Psoas muscle (tissue), 8 donors: ENCODE results near the gene XPNPEP2. TPM values are rescaled to one million over a fixed set of nuclear protein-coding genes. Genes with fewer than 3 reads are reported as not detected.

ENCODE experiments used
- ATAC-seq, 4 donors: fragments of 200-7000 bp; cut with Tn5 transposase; one replicate each; pipeline ENCODE4 v1.9.1; 2020; ENCODE audit warnings: moderate library complexity in 3 of 4, mild to moderate bottlenecking in 2 of 4
- DNase-seq, 2 donors: peaks; one replicate each; pipeline ENCODE4 v3.0.0-alpha.2; 2020
- H3K27ac ChIP-seq: fragments of 200-600 bp; one replicate; pipeline ENCODE4 v1.8.0; 2022
- H3K27me3 ChIP-seq, 3 donors: fragments of 200-600 bp in 1 of 3; one replicate each; pipeline versions ENCODE4 v1.6.1 to v1.8.0; 2013 to 2022; ENCODE audit warnings: low read length in 2 of 3, mild to moderate bottlenecking in 2 of 3, moderate library complexity in 1 of 3; ENCODE audit not compliant: insufficient read depth in 3 of 3
- H3K36me3 ChIP-seq, 2 donors: fragments of 200-600 bp in 1 of 2; one replicate each; pipeline versions ENCODE4 v1.6.1 to v1.8.0; 2013 to 2022; ENCODE audit warnings: low read depth in 1 of 2, mild to moderate bottlenecking in 1 of 2, moderate library complexity in 1 of 2; ENCODE audit not compliant: insufficient read depth in 1 of 2
- H3K4me1 ChIP-seq: fragments of 200-600 bp; one replicate; pipeline ENCODE4 v1.8.0; 2022
- H3K4me3 ChIP-seq: fragments of 200-600 bp; one replicate; pipeline ENCODE4 v1.8.0; 2022; ENCODE audit warnings: mild to moderate bottlenecking
- H3K9me3 ChIP-seq: fragments of 200-600 bp; one replicate; pipeline ENCODE4 v1.8.0; 2022
- CTCF ChIP-seq: fragments of 200-600 bp; IDR thresholded peaks from one replicate; pipeline ENCODE4 v1.8.0; 2022; ENCODE audit warnings: antibody characterized with exemption
- WGBS, 3 donors: extraction: QIAGEN DNeasy Blood & Tissue Kit; methylation state at CpG; one replicate each; pipeline versions ENCODE4 v1.1.6 to v1.1.7; 2013; 5-methylcytosine and 5-hydroxymethylcytosine counted together
- intact Hi-C, 2 donors: fragments of 100-400 bp; cut with DNase I; formaldehyde crosslinking; loops; one replicate each; pipeline versions ENCODE4 v1.11.0 to v1.14.2; 2022
- polyA plus RNA-seq, 3 donors: library from polyadenylated mRNA; stranded (reverse); fragments of 200-250 nt; gene quantifications; one replicate each; pipeline ENCODE4 v1.2.3, GENCODE V29; 2013
- total RNA-seq, 4 donors: library from RNA; stranded (reverse); fragmentation: NEBNext Ultra II Directional in 2 of 4; extraction: Animal tissue kit (Norgen Biotek cat#: 25700) in 2 of 4; gene quantifications; one replicate each; pipeline versions ENCODE4 v1.2.1 to v1.2.4, GENCODE V29; 2021 to 2023
- donor health status: healthy with polysubstance abuse.
- donor health status: DM: no; HTN: no; CAD: no; lungs with moderate emphysema.
- donor health status: Bipolar disorder and iron deficiency.
- donor health status: healthy.
- donor health status: DM: yes; HTN: yes; CAD: no.
- donor health status: DM: no; HTN: no; CAD: no.
- donor health status: DM: no; HTN: no; CAD: no.
- donor health status: DM: yes; HTN: yes; CAD: no.

Gene XPNPEP2
- total and polyA plus RNA-seq, 7 donors = 0.25 to 0.97 (median 0.44) TPM

DNA sequence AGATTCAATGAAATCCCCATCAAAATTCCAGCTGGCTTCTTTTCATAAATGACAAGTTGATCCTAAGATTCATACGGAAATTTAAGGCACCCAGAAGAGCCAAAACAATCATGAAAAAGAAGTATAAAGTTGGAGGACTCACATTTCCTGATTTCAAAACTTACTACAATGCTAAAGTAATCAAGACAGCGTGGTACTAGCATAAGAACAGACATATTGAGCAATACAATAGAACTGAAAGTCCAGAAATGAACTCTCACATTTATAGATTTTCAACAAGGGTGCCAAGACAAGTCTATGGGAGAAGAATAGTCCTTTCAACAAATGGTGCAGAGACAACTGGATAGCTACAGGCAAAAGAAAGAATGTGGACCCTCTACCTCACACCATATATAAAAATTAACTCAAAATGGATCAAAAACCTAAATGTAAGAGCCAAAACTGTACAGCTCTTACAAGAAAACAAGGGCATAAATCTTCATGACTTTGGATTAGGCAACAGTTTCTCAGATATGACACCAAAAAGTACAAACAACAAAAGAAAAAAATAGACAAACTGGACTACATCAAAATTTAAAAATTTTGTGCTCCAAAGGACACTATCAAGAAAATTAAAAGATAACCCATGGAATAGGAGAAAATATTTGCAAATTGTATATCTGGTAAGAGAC, 69.5 kb downstream of the XPNPEP2 start:
- intact Hi-C loops = no loop called here

GRCh38 chrX:129808829-129809796, 70.3 kb downstream of the XPNPEP2 start:
- no peak for TF ChIP-seq CTCF
- H3K9me3 ChIP-seq = no peaks in the 10 kb centered on the region
- peaks cover 0 to 39% of the 10 kb centered on the region in 2 donors for H3K36me3 ChIP-seq
- intact Hi-C loops = no loop called here
- DNase-seq (no peak), ATAC-seq (no peak)
- H3K27ac ChIP-seq = no peak overlapping the region
- no peaks in the 10 kb centered on the region for H3K4me1 ChIP-seq
- H3K27me3 ChIP-seq = no peaks in the 10 kb centered on the region
- H3K4me3 ChIP-seq = no peak overlapping the region
- WGBS, 3 donors = 81 to 97% (median 96%) methylated on average over 7 of the region's 7 CpGs

More for the DNA sequence above, 69.5 kb downstream of the XPNPEP2 start:
- H3K4me3 ChIP-seq = no peak overlapping the region
- no peak for TF ChIP-seq CTCF
- H3K4me1 ChIP-seq = no peaks in the 10 kb centered on the region
- H3K27me3 ChIP-seq = no peaks in the 10 kb centered on the region
- H3K9me3 ChIP-seq = no peaks in the 10 kb centered on the region
- ATAC-seq = peak in 1 of 4 donors; percentile 55
- DNase-seq = no peak
- peaks cover 0 to 38% of the 10 kb centered on the region in 2 donors for H3K36me3 ChIP-seq
- WGBS, 3 donors = 43 to 66% (median 61%) methylated on average over 2 of the region's 2 CpGs
- H3K27ac ChIP-seq = no peak overlapping the region

DNA sequence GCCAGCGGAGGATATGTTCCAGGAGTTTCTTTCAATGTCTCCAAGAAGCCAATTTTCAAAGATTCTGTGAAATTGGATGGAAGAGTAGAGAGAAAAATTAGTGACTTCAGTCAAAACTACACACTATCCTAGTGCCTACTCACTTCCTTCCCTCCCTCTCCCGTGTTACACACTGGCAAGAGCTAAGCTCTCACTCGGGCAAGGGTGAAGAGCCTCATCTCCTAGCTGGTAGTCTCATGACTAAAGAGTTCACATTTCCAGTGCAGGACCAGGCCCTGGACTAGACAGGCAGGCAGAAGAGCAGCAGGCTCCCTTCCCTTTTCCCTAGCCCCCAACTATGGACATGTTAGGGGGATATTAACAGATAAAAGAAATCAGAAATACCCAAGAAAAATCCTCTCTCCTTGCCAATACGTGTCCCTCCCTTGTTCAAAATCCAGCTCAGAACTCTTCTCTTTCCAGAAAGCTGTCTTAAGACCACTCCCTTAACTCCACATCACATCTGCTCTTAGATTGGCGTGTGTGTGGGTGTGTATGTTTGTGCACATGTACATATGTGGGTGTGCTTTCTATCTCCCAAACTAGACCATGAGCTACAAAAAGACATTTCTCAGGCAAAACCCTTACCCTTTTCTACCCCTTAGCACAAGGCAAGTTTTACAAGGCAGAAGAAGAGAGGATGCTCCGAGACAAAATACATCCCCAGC, 75.0 kb downstream of the XPNPEP2 start:
- Histone ChIP-seq H3K9me3 (no peaks in the 10 kb centered on the region), H3K27ac (no peak overlapping the region), H3K4me3 (no peak overlapping the region), H3K4me1 (no peaks in the 10 kb centered on the region), H3K36me3 (peaks cover 0 to 24% of the 10 kb centered on the region in 2 donors), H3K27me3 (no peaks in the 10 kb centered on the region)
- 63 to 92% (median 91%) methylated on average over 6 of the region's 6 CpGs for WGBS, 3 donors
- intact Hi-C loops = no loop called here
- ATAC-seq (no peak), DNase-seq (no peak)
- no peak for TF ChIP-seq CTCF

DNA sequence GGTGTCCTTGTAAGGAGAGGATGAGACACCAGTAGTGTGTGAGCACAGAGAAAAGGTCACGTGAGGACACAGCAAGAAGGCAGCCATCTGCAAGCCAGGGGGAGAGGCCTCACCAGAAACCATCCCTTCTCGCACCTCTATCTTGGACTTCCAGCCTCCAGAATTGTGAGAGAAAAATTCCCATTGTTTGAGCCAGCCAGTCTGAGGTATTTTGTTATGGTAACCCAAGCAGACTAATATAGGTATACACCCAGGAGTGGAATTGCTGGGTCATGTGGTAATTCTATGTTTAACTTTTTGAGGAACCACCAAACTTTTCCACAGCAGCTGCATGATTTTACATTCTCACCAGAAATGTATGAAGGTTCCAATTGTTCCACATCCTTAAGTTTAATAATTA, 79.3 kb downstream of the XPNPEP2 start:
- DNase-seq (no peak), ATAC-seq (no peak)
- no peaks in the 10 kb centered on the region for H3K9me3 ChIP-seq
- TF ChIP-seq CTCF = no peak
- intact Hi-C loops = no loop called here
- H3K4me1 ChIP-seq = no peaks in the 10 kb centered on the region
- H3K4me3 ChIP-seq = no peak overlapping the region
- 83 to 96% (median 95%) methylated on average over 2 of the region's 2 CpGs for WGBS, 3 donors
- peaks cover 0 to 10% of the 10 kb centered on the region in 2 donors for H3K36me3 ChIP-seq
- no peak overlapping the region for H3K27ac ChIP-seq
- no peaks in the 10 kb centered on the region for H3K27me3 ChIP-seq

Other genes starting within 250 kb of the XPNPEP2 start
- 10 to 100 TPM; 14.2 to 29.3 (median 21.5) TPM for gene SMARCA1, start 215.5 kb upstream of the XPNPEP2 start, total RNA-seq
- gene SMARCA1, start 215.5 kb upstream of the XPNPEP2 start, polyA plus RNA-seq = 10 to 100 TPM in 1 of 3 donors, 1 to 10 TPM in 2; 8.5 to 13.6 (median 9.3) TPM
- gene OCRL, start 198.7 kb upstream of the XPNPEP2 start, total RNA-seq = 10 to 100 TPM in 3 of 4 donors, 1 to 10 TPM in 1; 9.0 to 14.8 (median 11.3) TPM
- gene OCRL, start 198.7 kb upstream of the XPNPEP2 start, polyA plus RNA-seq = 10 to 100 TPM in 1 of 3 donors, 1 to 10 TPM in 2; 5.1 to 11.3 (median 5.2) TPM
- gene APLN, start 84.0 kb upstream of the XPNPEP2 start, total RNA-seq = 1 to 10 TPM in 2 of 4 donors, under 1 TPM in 2; 0.86 to 4.1 (median 1.6) TPM
- gene APLN, start 84.0 kb upstream of the XPNPEP2 start, polyA plus RNA-seq = 1 to 10 TPM in 1 of 3 donors, under 1 TPM in 2; 0.13 to 1.0 (median 0.68) TPM
- gene SASH3, start 41.0 kb downstream of the XPNPEP2 start, total RNA-seq = 1 to 10 TPM; 1.8 to 2.5 (median 2.3) TPM
- gene SASH3, start 41.0 kb downstream of the XPNPEP2 start, polyA plus RNA-seq = 1 to 10 TPM in 2 of 3 donors, under 1 TPM in 1; 0.58 to 2.2 (median 1.1) TPM
- gene ZDHHC9, start 104.9 kb downstream of the XPNPEP2 start, total RNA-seq = 10 to 100 TPM; 13.8 to 30.3 (median 17.6) TPM
- gene ZDHHC9, start 104.9 kb downstream of the XPNPEP2 start, polyA plus RNA-seq = 10 to 100 TPM in 2 of 3 donors, 1 to 10 TPM in 1; 8.7 to 32.7 (median 13.5) TPM
- 10 to 100 TPM; 15.2 to 18.9 (median 16.2) TPM for gene UTP14A, start 167.2 kb downstream of the XPNPEP2 start, total RNA-seq
- 10 to 100 TPM; 14.7 to 23.1 (median 18.1) TPM for gene UTP14A, start 167.2 kb downstream of the XPNPEP2 start, polyA plus RNA-seq
- 1 to 10 TPM; 4.5 to 6.2 (median 5.9) TPM for gene BCORL1, start 243.7 kb downstream of the XPNPEP2 start, total RNA-seq
- 1 to 10 TPM in 2 of 3 donors, under 1 TPM in 1; 0.96 to 4.3 (median 1.8) TPM for gene BCORL1, start 243.7 kb downstream of the XPNPEP2 start, polyA plus RNA-seq